ENCODE results near the gene CROT.

DNA sequence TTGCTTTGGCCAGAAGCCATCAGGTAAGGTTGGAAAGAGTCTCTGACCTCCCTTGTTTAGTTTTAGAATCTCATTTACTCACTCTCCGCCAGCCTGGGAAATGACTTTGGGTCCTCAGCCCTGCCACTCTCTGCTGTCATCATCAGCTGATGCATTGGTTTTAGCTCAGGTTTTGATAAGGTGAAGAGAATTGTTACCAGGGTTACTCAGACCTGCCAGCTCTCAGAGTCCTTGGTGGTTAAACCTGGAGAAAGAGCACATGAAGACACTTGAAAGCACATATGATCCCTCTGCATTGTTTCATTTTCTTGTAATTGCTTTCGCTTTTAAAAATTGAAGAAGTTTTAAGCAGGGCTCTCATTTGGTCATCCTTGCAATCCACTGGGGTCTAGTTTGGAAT lies 4.0 kb upstream of the CROT start:
- TF ChIP-seq, protein P1, sequence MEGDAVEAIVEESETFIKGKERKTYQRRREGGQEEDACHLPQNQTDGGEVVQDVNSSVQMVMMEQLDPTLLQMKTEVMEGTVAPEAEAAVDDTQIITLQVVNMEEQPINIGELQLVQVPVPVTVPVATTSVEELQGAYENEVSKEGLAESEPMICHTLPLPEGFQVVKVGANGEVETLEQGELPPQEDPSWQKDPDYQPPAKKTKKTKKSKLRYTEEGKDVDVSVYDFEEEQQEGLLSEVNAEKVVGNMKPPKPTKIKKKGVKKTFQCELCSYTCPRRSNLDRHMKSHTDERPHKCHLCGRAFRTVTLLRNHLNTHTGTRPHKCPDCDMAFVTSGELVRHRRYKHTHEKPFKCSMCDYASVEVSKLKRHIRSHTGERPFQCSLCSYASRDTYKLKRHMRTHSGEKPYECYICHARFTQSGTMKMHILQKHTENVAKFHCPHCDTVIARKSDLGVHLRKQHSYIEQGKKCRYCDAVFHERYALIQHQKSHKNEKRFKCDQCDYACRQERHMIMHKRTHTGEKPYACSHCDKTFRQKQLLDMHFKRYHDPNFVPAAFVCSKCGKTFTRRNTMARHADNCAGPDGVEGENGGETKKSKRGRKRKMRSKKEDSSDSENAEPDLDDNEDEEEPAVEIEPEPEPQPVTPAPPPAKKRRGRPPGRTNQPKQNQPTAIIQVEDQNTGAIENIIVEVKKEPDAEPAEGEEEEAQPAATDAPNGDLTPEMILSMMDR (conservative IDR thresholded peaks at IDR 0.05; ENCODE audit: low read depth in 2 of 2) = no peak
- no peak for TF ChIP-seq POLR2AphosphoS5 (IDR thresholded peaks at IDR 0.05; ENCODE audit: low read depth)

Data from GM23338 (cell line).